GM12891 (cell line): ENCODE measurements around the gene SCAMP1.

Source experiments
- PAX5 ChIP-seq: IDR thresholded peaks from 2 replicates; pipeline ENCODE4 v1.6.1; 2011; ENCODE audit warnings: low read length, moderate library complexity, mild to moderate bottlenecking; ENCODE audit not compliant: insufficient read depth, severe bottlenecking
- POLR2A ChIP-seq: IDR thresholded peaks from 2 replicates; pipeline ENCODE4 v1.6.1; 2011; ENCODE audit warnings: low read depth, low read length, control low read depth
- POLR2AphosphoS5 ChIP-seq: IDR thresholded peaks from 2 replicates; pipeline ENCODE4 v1.6.1; 2011; ENCODE audit warnings: low read depth, low read length, control low read depth
- POU2F2 ChIP-seq: IDR thresholded peaks from 2 replicates; pipeline ENCODE4 v1.6.1; 2011; ENCODE audit warnings: low read depth, mild to moderate bottlenecking, control low read depth, low read length, moderate library complexity
- SPI1 ChIP-seq: IDR thresholded peaks from 2 replicates; pipeline ENCODE4 v1.6.1; 2011; ENCODE audit warnings: low read depth, low read length, control low read depth
- TAF1 ChIP-seq: IDR thresholded peaks from 2 replicates; pipeline ENCODE4 v1.6.1; 2011; ENCODE audit warnings: low read depth, low read length, control low read depth

- no peak for TF ChIP-seq POLR2A
- no peak for TF ChIP-seq POLR2AphosphoS5
- TF ChIP-seq SPI1, result no peak
- no peak for TF ChIP-seq TAF1
- no peak for TF ChIP-seq POU2F2
- TF ChIP-seq PAX5, result no peak
Observed at GRCh38 chr5:78424665-78425064, 64.2 kb downstream of the SCAMP1 start.
